ENCODE results near the gene NAA40. TPM values are rescaled to one million over a fixed set of nuclear protein-coding genes. Genes with fewer than 3 reads are reported as not detected.
A peak's percentile ranks its signal among the peaks of the same experiment; 100 is the strongest.

Gene NAA40
- total and polyA plus RNA-seq, 2 experiments from 2014 or later = 10.1 to 24.6 TPM

GRCh38 chr11:63919267-63920125, 19.3 kb upstream of the NAA40 start (continued):
- TF ChIP-seq REST (IDR thresholded peaks at IDR 0.05; ENCODE audit: unreplicated experiment) (no peak), EZH2phosphoT487 (IDR thresholded peaks at IDR 0.05; ENCODE audit: unreplicated experiment) (no peak), ETS1 (IDR thresholded peaks at IDR 0.05) (0 out of 2 replicates have a peak, but pooled peaks have one; percentile 13)

DNA sequence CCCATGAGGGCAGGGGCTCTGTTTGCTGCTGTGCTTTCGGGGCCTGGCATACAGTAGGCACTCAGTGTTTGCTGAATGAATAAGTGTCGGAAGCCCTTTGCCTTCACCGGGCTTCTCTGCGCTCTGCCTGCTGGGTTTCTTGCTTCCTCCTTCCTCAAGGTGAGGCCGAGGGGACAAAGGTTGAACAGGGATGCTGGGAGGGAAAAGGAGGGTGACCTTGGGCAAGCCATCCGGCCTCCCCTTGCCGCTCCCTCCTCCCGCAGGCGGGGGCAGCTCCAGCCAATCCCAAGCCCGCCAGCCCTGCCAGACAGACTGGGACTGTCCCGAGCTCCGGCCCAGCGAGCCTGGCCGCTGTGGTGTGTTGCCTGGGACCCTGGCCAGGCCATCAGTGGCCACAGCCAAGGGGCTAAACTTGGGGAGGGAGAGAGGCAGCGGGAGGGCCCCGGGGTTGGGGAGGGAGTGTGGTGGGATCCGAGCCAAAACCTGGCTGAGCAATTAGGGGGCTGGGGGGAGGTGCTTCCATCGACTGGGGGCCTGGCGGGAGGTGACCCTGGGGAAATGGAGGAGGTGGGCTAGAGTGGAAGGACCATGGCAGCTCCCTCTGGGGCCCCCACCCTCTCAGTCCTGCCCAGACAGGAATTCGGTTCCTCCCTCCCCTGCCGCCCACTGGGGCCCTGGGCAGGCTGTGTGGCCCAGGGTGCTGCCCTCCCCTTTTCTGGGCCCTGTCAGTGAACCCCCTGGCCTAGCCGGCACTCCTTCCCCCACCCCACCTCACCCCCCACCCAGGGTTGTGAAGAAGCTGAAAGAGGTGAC, 18.5 kb upstream of the NAA40 start:
- Mint-ChIP-seq H3K36me3 (ENCODE audit: low read depth) (peaks cover 10% of the 10 kb centered on the region), H3K4me1 (peaks cover 12% of the 10 kb centered on the region; the same call in 2 of the 3 replicates), H3K4me3 (peak overlapping the region; percentile 81), H3K27me3 (ENCODE audit: insufficient read depth, low read depth, poor library complexity) (peaks cover 24% of the 10 kb centered on the region), H3K27ac (peak overlapping the region; percentile 99), H3K9me3 (peaks cover 9% of the 10 kb centered on the region; the same call in 2 of the 3 replicates)
- Histone ChIP-seq H3K79me2 (replicated peaks; ENCODE audit: insufficient read depth) (peaks cover 11% of the 10 kb centered on the region), H3K27ac (ENCODE audit: low read depth) (peak overlapping the region; percentile 100), H3K4me1 (ENCODE audit: insufficient read depth) (peaks cover 23% of the 10 kb centered on the region), H3K27me3 (ENCODE audit: insufficient read depth) (no peaks in the 10 kb centered on the region; the same call in 1 of the 2 replicates), H3K36me3 (ENCODE audit: insufficient read depth) (no peaks in the 10 kb centered on the region), H2AFZ (no peak overlapping the region), H3K4me3 (peak overlapping the region; percentile 96), H3K9me2 (ENCODE audit: insufficient read depth) (peaks cover 11% of the 10 kb centered on the region), H3F3A (replicated peaks; ENCODE audit: low read depth) (peaks cover 19% of the 10 kb centered on the region), H4K20me1 (replicated peaks; ENCODE audit: insufficient read depth) (no peaks in the 10 kb centered on the region; the same call in 1 of the 2 replicates), H3K4me2 (peak overlapping the region; percentile 99)
- DNase-seq (ENCODE audit: low spot score) (peak; percentile 88), ATAC-seq (peak; percentile 30)
- TF ChIP-seq EZH2phosphoT487 (IDR thresholded peaks at IDR 0.05; ENCODE audit: unreplicated experiment) (no peak), POLR2AphosphoS5 (IDR thresholded peaks at IDR 0.05; ENCODE audit: low read depth) (peak; percentile 69), EZH2 (IDR thresholded peaks at IDR 0.05; ENCODE audit: low read depth, unreplicated experiment) (no peak)
- TF ChIP-seq, protein P1, sequence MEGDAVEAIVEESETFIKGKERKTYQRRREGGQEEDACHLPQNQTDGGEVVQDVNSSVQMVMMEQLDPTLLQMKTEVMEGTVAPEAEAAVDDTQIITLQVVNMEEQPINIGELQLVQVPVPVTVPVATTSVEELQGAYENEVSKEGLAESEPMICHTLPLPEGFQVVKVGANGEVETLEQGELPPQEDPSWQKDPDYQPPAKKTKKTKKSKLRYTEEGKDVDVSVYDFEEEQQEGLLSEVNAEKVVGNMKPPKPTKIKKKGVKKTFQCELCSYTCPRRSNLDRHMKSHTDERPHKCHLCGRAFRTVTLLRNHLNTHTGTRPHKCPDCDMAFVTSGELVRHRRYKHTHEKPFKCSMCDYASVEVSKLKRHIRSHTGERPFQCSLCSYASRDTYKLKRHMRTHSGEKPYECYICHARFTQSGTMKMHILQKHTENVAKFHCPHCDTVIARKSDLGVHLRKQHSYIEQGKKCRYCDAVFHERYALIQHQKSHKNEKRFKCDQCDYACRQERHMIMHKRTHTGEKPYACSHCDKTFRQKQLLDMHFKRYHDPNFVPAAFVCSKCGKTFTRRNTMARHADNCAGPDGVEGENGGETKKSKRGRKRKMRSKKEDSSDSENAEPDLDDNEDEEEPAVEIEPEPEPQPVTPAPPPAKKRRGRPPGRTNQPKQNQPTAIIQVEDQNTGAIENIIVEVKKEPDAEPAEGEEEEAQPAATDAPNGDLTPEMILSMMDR (conservative IDR thresholded peaks at IDR 0.05; ENCODE audit: low read depth in 2 of 2) = no peak

Data from GM23338 (cell line).